Naive thymus-derived CD4-positive, alpha-beta T cell (primary cell): ENCODE measurements around the gene USP25. TPM values are rescaled to one million over a fixed set of nuclear protein-coding genes. Genes with fewer than 3 reads are reported as not detected.

Source experiments
- ATAC-seq: fragments of 150-1000 bp; cut with Tn5 transposase; 2 replicates; pipeline ENCODE4 v1.10.0; 2021; ENCODE audit warnings: mild to moderate bottlenecking, moderate library complexity
- CTCF ChIA-PET: fragments of 350-600 bp; sonication (Branson Sonifier 250); formaldehyde crosslinking; loops from one replicate; lab custom pipeline; 2021; ENCODE audit warnings: antibody characterized with exemption; lab: Charles Lee
- POLR2A ChIA-PET: fragments of 350-600 bp; sonication (Branson Sonifier 250); formaldehyde crosslinking; loops from one replicate; lab custom pipeline; 2021; ENCODE audit warnings: antibody characterized with exemption, inconsistent platforms; lab: Charles Lee
- DNase-seq, 9 donors: peaks; one replicate each; pipeline versions ENCODE4 v3.0.0 to v3.0.0-alpha.2; 2020 to 2022; ENCODE audit warnings: mixed read lengths in 1 of 9
- H3K27ac ChIP-seq: one replicate; pipeline ENCODE4 v1.7.0; 2013; ENCODE audit warnings: mild to moderate bottlenecking, low read depth, low read length, moderate library complexity
- H3K27me3 ChIP-seq, 2 donors: one replicate each; pipeline ENCODE4 v1.7.0; 2013; ENCODE audit warnings: low read length in 2 of 2, mild to moderate bottlenecking in 2 of 2, moderate library complexity in 2 of 2; ENCODE audit not compliant: control insufficient read depth in 2 of 2, insufficient read depth in 2 of 2
- H3K36me3 ChIP-seq, 3 experiments: 1 replicate in 2 of 3; 2 replicates in 1 of 3; pipeline ENCODE4 v1.7.0; 2013; ENCODE audit warnings: low read length in 3 of 3, mild to moderate bottlenecking in 3 of 3, moderate library complexity in 1 of 3; ENCODE audit not compliant: insufficient read depth in 3 of 3, control insufficient read depth in 2 of 3
- H3K4me1 ChIP-seq, 2 donors: one replicate each; pipeline ENCODE4 v1.7.0; 2013; ENCODE audit warnings: low read length in 2 of 2, mild to moderate bottlenecking in 2 of 2, moderate library complexity in 1 of 2; ENCODE audit not compliant: control insufficient read depth in 2 of 2, insufficient read depth in 2 of 2
- H3K4me3 ChIP-seq: 2 replicates; pipeline ENCODE4 v1.7.0; 2013; ENCODE audit warnings: mild to moderate bottlenecking, low read length
- H3K9me3 ChIP-seq, 3 experiments: 1 replicate in 2 of 3; 2 replicates in 1 of 3; pipeline ENCODE4 v1.7.0; 2013; ENCODE audit warnings: low read length in 3 of 3; ENCODE audit not compliant: control insufficient read depth in 2 of 3
- H3K27ac Mint-ChIP-seq, 9 donors: one replicate each; pipeline ENCODE4 v1.8.0; 2020 to 2022; ENCODE audit warnings: mixed read lengths in 9 of 9, mild to moderate bottlenecking in 8 of 9, moderate library complexity in 5 of 9, inconsistent platforms in 2 of 9
- H3K27me3 Mint-ChIP-seq, 5 donors: one replicate each; pipeline ENCODE4 v1.8.0; 2021 to 2022; ENCODE audit warnings: mixed read lengths in 5 of 5, mild to moderate bottlenecking in 1 of 5
- H3K36me3 Mint-ChIP-seq, 5 donors: one replicate each; pipeline ENCODE4 v1.8.0; 2020 to 2022; ENCODE audit warnings: mixed read lengths in 5 of 5, mild to moderate bottlenecking in 3 of 5, inconsistent platforms in 1 of 5
- H3K4me1 Mint-ChIP-seq, 7 donors: one replicate each; pipeline ENCODE4 v1.8.0; 2020 to 2022; ENCODE audit warnings: mixed read lengths in 7 of 7, mild to moderate bottlenecking in 3 of 7, inconsistent platforms in 1 of 7
- H3K4me3 Mint-ChIP-seq, 10 donors: one replicate each; pipeline ENCODE4 v1.8.0; 2020 to 2022; ENCODE audit warnings: mild to moderate bottlenecking in 10 of 10, mixed read lengths in 10 of 10, moderate library complexity in 6 of 10, inconsistent platforms in 2 of 10
- H3K9me3 Mint-ChIP-seq, 11 donors: one replicate each; pipeline ENCODE4 v1.8.0; 2020 to 2022; ENCODE audit warnings: mixed read lengths in 11 of 11, mild to moderate bottlenecking in 4 of 11, inconsistent platforms in 1 of 11, moderate library complexity in 1 of 11
- intact Hi-C, 2 donors: fragments of 100-400 bp; cut with micrococcal nuclease; formaldehyde crosslinking; loops; one replicate each; pipeline ENCODE4 v1.15.1; 2023
- polyA plus RNA-seq, 2 donors: library from polyadenylated mRNA; unstranded; fragments of 300-500 nt; fragmentation: Illumina TruSeq; gene quantifications; one replicate each; pipeline ENCODE4 v1.2.3, GENCODE V29; 2021
- total RNA-seq, 6 experiments: library from RNA in 5 of 6; stranded (reverse) in 5 of 6; gene quantifications; 1 replicate in 5 of 6; 2 replicates in 1 of 6; pipeline ENCODE4 v1.2.3 and lab custom pipeline; 2021 to 2026

USP25 gene
- total and polyA plus RNA-seq, 7 experiments from 2014 or later, result 9.6 to 67.4 (median 52.0) TPM

- Mint-ChIP-seq H3K36me3 (peaks cover 4 to 31% (median 19%) of the 10 kb centered on the region in 5 donors), H3K4me3 (peak overlapping the region in 2 of 10 donors; percentile 1 to 6)
- DNase-seq, result peak in 7 of 9 donors; percentile 6 to 51 (median 31)
Observed at GRCh38 chr21:15826147-15826780, 96.5 kb downstream of the USP25 start.

GRCh38 chr21:15826908-15827601, 97.3 kb downstream of the USP25 start:
- peaks cover 5 to 22% (median 8%) of the 10 kb centered on the region in 3 experiments for H3K36me3 ChIP-seq
- ATAC-seq (no peak), DNase-seq (no peak)
- CTCF ChIA-PET, result interaction anchor here (1.5 to 1.6 kb wide), 2 partner anchors 10 to 97 kb away, joined by 4 to 5 read pairs; no protein-coding TSS in a partner anchor
- H3K9me3 Mint-ChIP-seq, result no peaks in the 10 kb centered on the region
- no peak overlapping the region for H3K27ac Mint-ChIP-seq
- H3K9me3 ChIP-seq, result no peaks in the 10 kb centered on the region
- no peak overlapping the region for H3K4me3 Mint-ChIP-seq
- intact Hi-C loops, result loop anchor here (1.0 to 5.0 kb wide), 11 partner anchors 35 to 1568 kb away; partner anchors contain the start of gene USP25 (in 1 of the 2)
- no peaks in the 10 kb centered on the region for H3K27me3 ChIP-seq
- H3K27ac ChIP-seq, result no peak overlapping the region
- peaks cover 19 to 47% (median 41%) of the 10 kb centered on the region in 7 donors for H3K4me1 Mint-ChIP-seq
- H3K36me3 Mint-ChIP-seq, result peaks cover 4 to 33% (median 23%) of the 10 kb centered on the region in 5 donors
- no peaks in the 10 kb centered on the region for H3K27me3 Mint-ChIP-seq
- peaks cover 21 to 26% of the 10 kb centered on the region in 2 donors for H3K4me1 ChIP-seq
- H3K4me3 ChIP-seq, result no peak overlapping the region
- POLR2A ChIA-PET, result interaction anchor here (1.1 to 1.2 kb wide), 2 partner anchors 94 to 98 kb away, joined by 3 to 4 read pairs; no protein-coding TSS in a partner anchor

More at GRCh38 chr21:15826147-15826780, 96.5 kb downstream of the USP25 start:
- ATAC-seq, result peak; percentile 68
- H3K4me3 ChIP-seq, result no peak overlapping the region
- Mint-ChIP-seq H3K9me3 (no peaks in the 10 kb centered on the region), H3K27me3 (no peaks in the 10 kb centered on the region), H3K4me1 (peaks cover 18 to 54% (median 47%) of the 10 kb centered on the region in 7 donors), H3K27ac (peak overlapping the region in 4 of 9 donors; percentile 1 to 56 (median 36))
- ChIA-PET POLR2A (interaction anchor here (1.1 to 1.2 kb wide), 2 partner anchors 93 to 98 kb away, joined by 3 to 4 read pairs; no protein-coding TSS in a partner anchor), CTCF (interaction anchor here (0.6 to 1.6 kb wide), 3 partner anchors 9 to 151 kb away, joined by 3 to 5 read pairs (median 4); no protein-coding TSS in a partner anchor)
- H3K36me3 ChIP-seq, result peaks cover 5 to 15% (median 5%) of the 10 kb centered on the region in 3 experiments
- H3K27me3 ChIP-seq, result no peaks in the 10 kb centered on the region
- no peak overlapping the region for H3K27ac ChIP-seq
- intact Hi-C loops, result loop anchor here (1.0 to 5.0 kb wide), 11 partner anchors 34 to 1567 kb away; partner anchors contain the start of gene USP25 (in 1 of the 2)
- no peaks in the 10 kb centered on the region for H3K9me3 ChIP-seq
- H3K4me1 ChIP-seq, result peaks cover 18 to 21% of the 10 kb centered on the region in 2 donors

- DNase-seq (no peak), ATAC-seq (no peak)
- CTCF ChIA-PET, result interaction anchor here (0.6 kb wide), 1 partner anchor 748 kb away, joined by 3 read pairs; no protein-coding TSS in a partner anchor
- Mint-ChIP-seq H3K27me3 (no peaks in the 10 kb centered on the region), H3K27ac (peak overlapping the region in 1 of 9 donors; percentile 23), H3K4me1 (peaks cover 0 to 19% (median 8%) of the 10 kb centered on the region in 7 donors), H3K4me3 (no peak overlapping the region), H3K36me3 (peaks cover 4 to 55% (median 34%) of the 10 kb centered on the region in 5 donors), H3K9me3 (no peaks in the 10 kb centered on the region)
- Histone ChIP-seq H3K9me3 (no peaks in the 10 kb centered on the region), H3K27me3 (no peaks in the 10 kb centered on the region), H3K4me1 (peaks cover 0 to 11% of the 10 kb centered on the region in 2 donors), H3K4me3 (no peak overlapping the region), H3K27ac (no peak overlapping the region), H3K36me3 (peaks cover 8 to 35% (median 10%) of the 10 kb centered on the region in 3 experiments)
- intact Hi-C loops, result no loop called here
- POLR2A ChIA-PET, result no interaction called here
Observed at GRCh38 chr21:15831497-15831896, 101.7 kb downstream of the USP25 start.

- DNase-seq (no peak), ATAC-seq (no peak)
- peaks cover 0 to 30% (median 5%) of the 10 kb centered on the region in 3 experiments for H3K36me3 ChIP-seq
- CTCF ChIA-PET, result no interaction called here
- Mint-ChIP-seq H3K36me3 (peaks cover 0 to 28% (median 13%) of the 10 kb centered on the region in 5 donors), H3K4me3 (peak overlapping the region in 1 of 10 donors; percentile 11), H3K27me3 (no peaks in the 10 kb centered on the region), H3K27ac (peak overlapping the region in 6 of 9 donors; percentile 5 to 34 (median 17)), H3K9me3 (no peaks in the 10 kb centered on the region), H3K4me1 (peaks cover 0 to 17% (median 3%) of the 10 kb centered on the region in 7 donors)
- H3K4me3 ChIP-seq, result no peak overlapping the region
- no peaks in the 10 kb centered on the region for H3K27me3 ChIP-seq
- H3K27ac ChIP-seq, result no peak overlapping the region
- H3K4me1 ChIP-seq, result no peaks in the 10 kb centered on the region
- H3K9me3 ChIP-seq, result no peaks in the 10 kb centered on the region
- intact Hi-C loops, result no loop called here
- POLR2A ChIA-PET, result no interaction called here
Observed at GRCh38 chr21:15837645-15838044, 107.9 kb downstream of the USP25 start.

DNA sequence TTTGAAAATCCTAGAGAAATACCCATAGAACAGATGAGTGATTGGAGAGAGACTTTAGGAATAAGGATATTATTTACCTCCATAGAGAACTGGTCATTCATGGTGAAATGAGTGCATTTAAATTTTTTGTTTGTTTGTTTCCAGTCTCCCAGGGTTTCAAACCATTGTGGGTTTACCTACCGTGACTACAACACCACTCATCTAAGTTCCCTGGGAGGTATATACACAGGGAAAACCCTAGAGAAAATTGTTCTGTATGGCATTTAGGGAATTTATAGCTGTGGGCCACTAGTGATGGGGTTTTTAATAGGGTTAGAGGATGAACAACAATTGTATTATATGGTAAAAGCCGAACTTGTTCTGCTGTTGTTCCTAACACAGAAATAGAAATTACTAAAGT, 109.2 kb downstream of the USP25 start:
- Histone ChIP-seq H3K4me3 (no peak overlapping the region), H3K27me3 (no peaks in the 10 kb centered on the region), H3K9me3 (no peaks in the 10 kb centered on the region), H3K36me3 (peaks cover 0 to 30% (median 5%) of the 10 kb centered on the region in 3 experiments), H3K4me1 (no peaks in the 10 kb centered on the region), H3K27ac (no peak overlapping the region)
- ChIA-PET POLR2A (no interaction called here), CTCF (no interaction called here)
- no peak for ATAC-seq
- peaks cover 0 to 17% (median 3%) of the 10 kb centered on the region in 7 donors for H3K4me1 Mint-ChIP-seq
- no peak overlapping the region for H3K4me3 Mint-ChIP-seq
- intact Hi-C loops, result no loop called here
- H3K27me3 Mint-ChIP-seq, result no peaks in the 10 kb centered on the region
- H3K9me3 Mint-ChIP-seq, result no peaks in the 10 kb centered on the region
- H3K36me3 Mint-ChIP-seq, result peaks cover 0 to 36% (median 23%) of the 10 kb centered on the region in 5 donors
- DNase-seq, result no peak
- peak overlapping the region in 1 of 9 donors; percentile 25 for H3K27ac Mint-ChIP-seq

- POLR2A ChIA-PET, result no interaction called here
- H3K4me1 ChIP-seq, result no peaks in the 10 kb centered on the region
- no peak for ATAC-seq
- no peak overlapping the region for H3K4me3 ChIP-seq
- CTCF ChIA-PET, result no interaction called here
- no peaks in the 10 kb centered on the region for H3K9me3 ChIP-seq
- H3K4me1 Mint-ChIP-seq, result peaks cover 0 to 13% (median 3%) of the 10 kb centered on the region in 7 donors
- H3K9me3 Mint-ChIP-seq, result no peaks in the 10 kb centered on the region
- H3K27me3 ChIP-seq, result no peaks in the 10 kb centered on the region
- H3K36me3 Mint-ChIP-seq, result peaks cover 0 to 31% (median 19%) of the 10 kb centered on the region in 5 donors
- no peak overlapping the region for H3K27ac ChIP-seq
- H3K36me3 ChIP-seq, result peaks cover 0 to 26% (median 5%) of the 10 kb centered on the region in 3 experiments
- no peak for DNase-seq
- H3K4me3 Mint-ChIP-seq, result no peak overlapping the region
- intact Hi-C loops, result no loop called here
- H3K27me3 Mint-ChIP-seq, result no peaks in the 10 kb centered on the region
- H3K27ac Mint-ChIP-seq, result no peak overlapping the region
Observed at GRCh38 chr21:15839601-15840000, 109.8 kb downstream of the USP25 start.
